ENCODE data around the gene RXRA.
A peak's percentile ranks its signal among the peaks of the same experiment; 100 is the strongest.

RXRA gene

DNA sequence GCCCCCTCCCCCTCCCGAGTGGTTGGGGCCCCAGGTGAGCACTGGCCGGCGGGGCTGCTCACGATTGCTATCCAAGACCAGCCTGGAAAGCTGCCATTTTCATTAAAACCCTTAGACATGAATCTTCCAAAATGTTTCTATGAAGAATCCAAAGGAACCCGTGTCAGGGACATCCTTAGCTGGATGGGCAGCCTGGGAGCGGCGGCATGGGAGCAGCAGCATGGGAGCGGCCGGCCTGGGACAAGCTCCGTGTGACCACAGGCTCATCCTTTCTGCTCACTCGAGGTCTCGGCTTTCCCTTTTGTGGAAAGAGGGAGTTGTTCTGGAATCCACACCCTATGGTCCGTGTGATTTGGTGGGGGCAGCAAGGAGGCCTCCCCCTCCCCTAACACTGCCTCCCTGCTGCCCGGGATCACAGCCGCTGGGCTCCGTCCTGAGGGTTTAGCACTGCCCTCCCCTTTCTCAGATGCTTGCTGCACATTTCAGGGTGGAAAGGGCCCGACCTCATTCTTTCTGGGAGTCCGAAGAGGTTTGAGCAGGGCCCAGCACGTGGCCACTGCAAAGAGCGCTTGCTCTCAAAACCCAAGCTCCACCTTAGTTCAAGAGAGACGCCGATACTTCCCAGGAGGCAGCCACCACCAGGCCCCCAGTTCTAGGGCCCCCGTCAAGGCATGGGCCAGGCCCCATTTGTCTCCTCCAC, 127.7 kb downstream of the RXRA start:
- no peak for DNase-seq (ENCODE audit: extremely low read depth, low read depth)
- TF ChIP-seq, protein P1, sequence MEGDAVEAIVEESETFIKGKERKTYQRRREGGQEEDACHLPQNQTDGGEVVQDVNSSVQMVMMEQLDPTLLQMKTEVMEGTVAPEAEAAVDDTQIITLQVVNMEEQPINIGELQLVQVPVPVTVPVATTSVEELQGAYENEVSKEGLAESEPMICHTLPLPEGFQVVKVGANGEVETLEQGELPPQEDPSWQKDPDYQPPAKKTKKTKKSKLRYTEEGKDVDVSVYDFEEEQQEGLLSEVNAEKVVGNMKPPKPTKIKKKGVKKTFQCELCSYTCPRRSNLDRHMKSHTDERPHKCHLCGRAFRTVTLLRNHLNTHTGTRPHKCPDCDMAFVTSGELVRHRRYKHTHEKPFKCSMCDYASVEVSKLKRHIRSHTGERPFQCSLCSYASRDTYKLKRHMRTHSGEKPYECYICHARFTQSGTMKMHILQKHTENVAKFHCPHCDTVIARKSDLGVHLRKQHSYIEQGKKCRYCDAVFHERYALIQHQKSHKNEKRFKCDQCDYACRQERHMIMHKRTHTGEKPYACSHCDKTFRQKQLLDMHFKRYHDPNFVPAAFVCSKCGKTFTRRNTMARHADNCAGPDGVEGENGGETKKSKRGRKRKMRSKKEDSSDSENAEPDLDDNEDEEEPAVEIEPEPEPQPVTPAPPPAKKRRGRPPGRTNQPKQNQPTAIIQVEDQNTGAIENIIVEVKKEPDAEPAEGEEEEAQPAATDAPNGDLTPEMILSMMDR (IDR thresholded peaks at IDR 0.05; ENCODE audit: low read depth, low read length): no peak

DNA sequence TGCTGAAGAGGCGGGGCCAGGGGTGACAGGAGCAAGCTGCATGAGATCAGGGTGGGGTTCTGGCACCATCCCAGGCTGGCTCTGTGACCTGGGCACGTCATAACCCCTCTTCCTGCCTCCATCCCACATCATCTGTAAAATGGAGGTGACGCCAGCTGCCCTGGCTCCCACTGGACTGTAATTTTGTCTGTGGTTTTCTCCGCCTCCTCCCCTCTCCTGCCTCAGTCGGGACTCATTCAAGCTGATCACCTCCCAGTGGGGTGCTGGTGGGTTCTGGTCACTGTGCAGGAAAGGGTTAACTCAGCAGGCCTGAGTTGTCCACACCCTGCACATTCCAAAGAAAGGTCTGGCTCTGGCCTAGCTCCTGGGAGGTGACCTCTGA, 128.2 kb downstream of the RXRA start:
- TF ChIP-seq, protein P1 (IDR thresholded peaks at IDR 0.05; ENCODE audit: low read depth, low read length): no peak

DNA sequence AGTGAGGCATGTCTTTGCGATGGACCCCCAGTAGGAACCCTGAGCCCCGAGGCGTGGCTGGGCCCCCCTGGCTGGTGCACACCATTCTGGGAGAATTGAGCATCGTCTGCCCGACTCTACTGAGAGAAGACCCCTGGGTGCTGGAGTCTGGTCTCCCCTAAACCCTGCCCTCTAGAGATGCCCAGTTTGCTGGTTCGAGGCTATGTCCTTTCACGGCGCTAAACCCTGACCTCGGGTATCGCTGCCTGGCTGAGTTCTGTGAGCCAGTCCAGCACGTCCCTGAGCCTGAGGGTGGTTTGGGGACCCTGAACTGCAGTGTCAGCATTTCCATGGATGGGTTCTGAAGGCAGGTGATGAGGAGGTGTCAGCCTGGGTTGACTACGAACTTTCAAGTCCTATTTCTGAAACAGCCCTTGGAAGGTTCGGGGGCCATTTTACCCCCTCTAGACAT, 128.8 kb downstream of the RXRA start:
- TF ChIP-seq, protein P1 (IDR thresholded peaks at IDR 0.05; ENCODE audit: low read depth, low read length): no peak
- DNase-seq (ENCODE audit: extremely low read depth, low read depth): no peak

More for the DNA sequence above, 128.2 kb downstream of the RXRA start:
- DNase-seq (ENCODE audit: extremely low read depth, low read depth): no peak

DNA sequence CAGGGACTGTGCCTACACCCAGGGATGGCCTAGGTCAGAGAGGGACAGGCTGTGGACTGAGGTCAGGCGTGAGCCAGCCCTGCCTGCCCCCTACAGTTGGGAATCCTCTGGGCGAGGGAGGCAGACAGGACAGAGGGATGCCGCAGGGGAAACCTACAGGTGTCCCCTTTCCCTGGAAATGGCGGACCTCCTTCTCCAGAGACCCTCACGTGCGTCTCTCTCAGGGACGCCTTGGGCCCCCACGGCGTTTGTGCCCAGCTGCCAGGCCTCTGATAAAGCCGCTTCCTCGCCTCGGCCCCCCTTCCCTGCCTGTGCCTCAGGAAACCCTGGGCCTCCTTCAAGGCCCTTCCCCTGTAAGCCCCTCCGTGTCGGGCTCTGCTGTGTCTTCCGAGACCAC, 129.3 kb downstream of the RXRA start:
- DNase-seq (ENCODE audit: extremely low read depth, low read depth): no peak
- TF ChIP-seq, protein P1 (IDR thresholded peaks at IDR 0.05; ENCODE audit: low read depth, low read length): no peak

DNA sequence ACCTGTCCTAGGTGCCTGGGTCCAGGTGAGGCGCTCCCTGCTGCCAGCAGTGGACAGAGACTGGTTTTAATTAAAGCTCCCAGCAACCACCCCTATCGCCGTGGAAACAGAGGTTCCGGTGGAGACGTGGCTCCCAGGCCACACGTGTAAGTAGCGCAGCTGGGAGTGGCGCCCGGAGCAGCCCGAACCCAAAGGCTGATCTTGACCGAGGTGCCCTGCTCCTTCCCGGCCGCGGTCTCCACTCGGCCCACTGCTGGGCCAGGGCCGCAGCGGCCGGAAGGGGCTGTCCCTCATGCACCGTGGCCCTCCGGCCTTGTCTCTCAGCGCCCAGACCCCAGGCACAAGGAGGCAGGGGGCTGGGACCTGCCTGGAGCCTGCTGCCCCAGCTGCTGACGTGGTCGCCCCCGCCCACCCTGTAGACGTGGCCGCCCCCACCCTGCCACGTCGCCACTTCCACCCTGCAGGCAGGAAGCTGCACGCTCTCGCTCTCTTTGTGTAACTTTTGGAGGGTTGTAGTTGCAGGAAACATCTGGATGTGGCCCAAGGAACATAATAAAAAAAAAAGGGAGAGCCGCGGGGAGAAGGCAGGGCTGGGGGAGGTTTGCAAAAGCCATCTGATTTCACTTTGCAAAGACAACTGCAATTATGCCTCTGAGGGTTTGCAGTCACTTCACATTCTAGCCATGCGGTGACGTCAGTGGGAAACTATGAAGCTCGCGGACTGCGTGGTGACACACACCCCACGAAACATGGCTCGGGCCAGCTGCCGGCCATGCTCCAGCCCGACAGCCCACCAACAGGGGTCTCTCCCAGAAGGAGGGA, 129.9 kb downstream of the RXRA start:
- peak; percentile 99 for DNase-seq (ENCODE audit: extremely low read depth, low read depth)
- TF ChIP-seq, protein P1 (IDR thresholded peaks at IDR 0.05; ENCODE audit: low read depth, low read length): peak; percentile 24

DNA sequence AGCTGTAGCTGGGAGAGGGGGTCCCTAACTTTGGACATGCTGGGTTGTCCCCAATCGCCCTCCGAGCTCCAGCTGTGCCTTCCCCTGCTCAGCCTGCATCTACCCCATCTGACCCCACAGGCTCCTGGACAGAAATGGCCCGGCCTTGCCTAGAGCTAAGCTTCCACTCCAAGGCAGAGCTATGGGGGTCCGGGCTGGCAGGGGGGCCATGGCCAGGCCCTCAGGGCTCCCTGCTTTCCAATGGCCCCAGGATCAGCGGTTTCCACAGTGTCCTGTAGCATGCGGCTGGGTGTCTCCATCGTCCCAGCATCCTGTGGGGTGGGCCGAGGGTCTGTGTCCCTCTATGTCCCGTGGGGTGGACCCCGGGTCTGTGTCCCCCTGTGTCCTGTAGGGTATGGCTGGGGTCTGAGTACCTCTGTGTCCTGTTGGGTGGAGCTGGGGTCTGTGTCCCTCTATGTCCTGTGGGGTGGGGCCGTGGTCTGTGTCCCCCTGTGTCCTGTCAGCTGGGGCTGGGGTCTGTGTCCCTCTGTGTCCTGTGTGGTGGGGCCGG, 130.6 kb downstream of the RXRA start:
- TF ChIP-seq, protein P1 (IDR thresholded peaks at IDR 0.05; ENCODE audit: low read depth, low read length): no peak
- DNase-seq (ENCODE audit: extremely low read depth, low read depth): no peak

All from AG09319 (cell line).